ENCODE results near the gene IQSEC1. TPM values are rescaled to one million over a fixed set of nuclear protein-coding genes. Genes with fewer than 3 reads are reported as not detected.

The IQSEC1 gene
- total RNA-seq, 4 donors from 2014 or later: 24.0 to 43.0 (median 31.8) TPM

DNA sequence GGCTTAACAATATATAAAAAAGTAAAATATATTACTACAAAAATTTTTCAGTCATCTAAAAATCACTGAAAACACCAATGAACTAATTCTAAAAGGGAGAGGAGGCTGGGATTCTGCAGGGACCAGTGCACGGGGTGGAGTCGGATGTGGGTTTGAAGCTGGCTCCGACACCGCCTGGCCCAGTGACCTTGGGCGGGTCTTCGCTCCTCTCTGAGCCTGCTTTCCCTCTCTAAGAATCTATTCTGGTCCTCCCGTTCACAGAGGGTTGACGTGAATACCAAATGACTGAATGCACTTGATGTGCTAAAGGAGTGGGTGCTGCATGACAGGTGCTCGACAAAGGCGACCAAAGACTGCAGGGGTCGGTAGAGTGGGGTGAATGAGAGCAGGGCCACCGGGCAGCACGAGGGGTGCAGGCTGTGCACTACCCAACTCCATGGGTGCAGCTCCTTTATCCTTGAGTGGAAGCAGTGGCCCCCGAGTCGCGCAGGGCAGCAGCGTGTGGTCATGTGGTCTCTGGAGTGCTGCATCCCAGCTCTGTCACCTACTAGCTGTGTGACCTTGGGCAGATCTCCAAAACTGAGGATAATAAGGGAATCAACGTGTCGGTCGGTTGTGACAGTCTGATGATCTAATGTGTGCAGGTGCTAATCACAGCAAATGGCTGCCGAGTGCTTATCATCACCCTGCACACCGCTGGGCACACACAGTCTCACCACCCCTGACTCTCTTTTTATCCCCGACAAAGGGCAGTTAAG, 8.6 kb upstream of the IQSEC1 start:
- H3K4me3 ChIP-seq: no peak overlapping the region
- H3K27ac ChIP-seq: no peak overlapping the region
- in situ Hi-C loops (cut with MboI; ENCODE audit: low pct_ligation_motif_present in 1 of 4, low pct_unique_long_range_greater_than_20kb in 1 of 4, low sequenced_read_pairs in 3 of 4) (loop anchor here (10.0 to 25.0 kb wide), 3 partner anchors 373 to 556 kb away; no protein-coding TSS in a partner anchor), intact Hi-C loops (cut with DNase I; ENCODE audit: low total_unique reads) (no loop called here)
- H3K9me3 ChIP-seq: no peaks in the 10 kb centered on the region
- H3K36me3 ChIP-seq: no peaks in the 10 kb centered on the region
- H3K4me1 ChIP-seq: peaks cover 0 to 5% (median 0%) of the 10 kb centered on the region in 4 donors
- 53 to 73% methylated on average over 11 to 23 of the region's 23 CpGs for WGBS, 2 donors (ENCODE audit: low coverage in 1 of 2)
- no peak for DNase-seq
- no peaks in the 10 kb centered on the region for H3K27me3 ChIP-seq
- TF ChIP-seq POLR2A (IDR thresholded peaks at IDR 0.05) (no peak), POLR2AphosphoS5 (IDR thresholded peaks at IDR 0.05) (no peak), EP300 (IDR thresholded peaks at IDR 0.05; ENCODE audit: low read depth) (no peak)
- TF ChIP-seq, protein P1, sequence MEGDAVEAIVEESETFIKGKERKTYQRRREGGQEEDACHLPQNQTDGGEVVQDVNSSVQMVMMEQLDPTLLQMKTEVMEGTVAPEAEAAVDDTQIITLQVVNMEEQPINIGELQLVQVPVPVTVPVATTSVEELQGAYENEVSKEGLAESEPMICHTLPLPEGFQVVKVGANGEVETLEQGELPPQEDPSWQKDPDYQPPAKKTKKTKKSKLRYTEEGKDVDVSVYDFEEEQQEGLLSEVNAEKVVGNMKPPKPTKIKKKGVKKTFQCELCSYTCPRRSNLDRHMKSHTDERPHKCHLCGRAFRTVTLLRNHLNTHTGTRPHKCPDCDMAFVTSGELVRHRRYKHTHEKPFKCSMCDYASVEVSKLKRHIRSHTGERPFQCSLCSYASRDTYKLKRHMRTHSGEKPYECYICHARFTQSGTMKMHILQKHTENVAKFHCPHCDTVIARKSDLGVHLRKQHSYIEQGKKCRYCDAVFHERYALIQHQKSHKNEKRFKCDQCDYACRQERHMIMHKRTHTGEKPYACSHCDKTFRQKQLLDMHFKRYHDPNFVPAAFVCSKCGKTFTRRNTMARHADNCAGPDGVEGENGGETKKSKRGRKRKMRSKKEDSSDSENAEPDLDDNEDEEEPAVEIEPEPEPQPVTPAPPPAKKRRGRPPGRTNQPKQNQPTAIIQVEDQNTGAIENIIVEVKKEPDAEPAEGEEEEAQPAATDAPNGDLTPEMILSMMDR (IDR thresholded peaks at IDR 0.05): no peak

DNA sequence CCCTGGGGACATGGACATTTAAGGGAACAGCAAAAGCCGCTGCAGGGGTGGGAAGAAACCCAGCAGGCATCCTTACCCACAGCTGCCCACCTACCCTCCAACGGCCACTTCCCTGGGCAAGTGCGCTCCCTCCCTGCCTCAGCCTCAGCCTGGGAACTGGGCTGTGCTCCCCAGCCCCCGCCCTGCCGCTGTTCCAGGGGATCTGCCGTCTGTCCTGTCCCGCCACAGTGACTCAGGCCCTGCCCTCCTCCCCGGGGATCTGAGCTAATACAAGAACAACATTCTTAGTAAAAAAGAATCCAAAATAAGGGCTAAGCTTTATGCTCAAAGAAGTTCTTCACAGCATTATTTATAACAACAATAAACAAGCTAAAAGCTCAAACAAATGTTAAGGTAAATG, 7.4 kb upstream of the IQSEC1 start:
- WGBS, 2 donors (ENCODE audit: low coverage in 1 of 2): 66% methylated on average over 8 of the region's 8 CpGs; no CpG with 5 or more reads in 1 of the 2 donors
- DNase-seq: no peak
- Histone ChIP-seq H3K27me3 (peaks cover 9% of the 10 kb centered on the region), H3K9me3 (no peaks in the 10 kb centered on the region), H3K4me1 (peaks cover 0 to 5% (median 0%) of the 10 kb centered on the region in 4 donors), H3K27ac (no peak overlapping the region), H3K36me3 (no peaks in the 10 kb centered on the region), H3K4me3 (no peak overlapping the region)
- in situ Hi-C loops (cut with MboI; ENCODE audit: low pct_ligation_motif_present in 1 of 4, low pct_unique_long_range_greater_than_20kb in 1 of 4, low sequenced_read_pairs in 3 of 4): loop anchor here (10.0 to 25.0 kb wide), 3 partner anchors 374 to 557 kb away; no protein-coding TSS in a partner anchor
- intact Hi-C loops (cut with DNase I; ENCODE audit: low total_unique reads): no loop called here
- TF ChIP-seq EP300 (IDR thresholded peaks at IDR 0.05; ENCODE audit: low read depth) (no peak), POLR2A (IDR thresholded peaks at IDR 0.05) (no peak), POLR2AphosphoS5 (IDR thresholded peaks at IDR 0.05) (no peak)
- TF ChIP-seq, protein P1 (IDR thresholded peaks at IDR 0.05): no peak

DNA sequence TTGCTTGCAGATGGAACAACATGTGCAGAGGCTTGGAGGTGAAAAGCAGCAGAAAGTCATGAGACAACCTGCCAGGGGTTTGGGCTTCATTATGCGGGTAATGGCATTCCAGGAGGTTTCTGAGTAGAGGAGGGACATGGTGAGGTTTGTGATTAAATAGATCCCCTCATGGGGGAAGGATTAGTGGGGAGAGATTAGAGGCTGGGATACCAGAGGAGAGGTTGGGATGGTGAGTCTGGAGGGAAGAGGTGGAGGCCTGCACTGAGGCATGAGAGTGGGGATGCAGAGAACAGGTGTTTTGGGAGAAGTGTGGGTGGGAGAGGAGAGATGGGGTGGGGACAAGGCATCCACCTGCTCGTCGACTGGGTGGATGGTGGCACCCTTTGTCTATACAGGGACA, 6.8 kb upstream of the IQSEC1 start:
- Histone ChIP-seq H3K27me3 (peaks cover 12% of the 10 kb centered on the region), H3K4me1 (peaks cover 0 to 5% (median 0%) of the 10 kb centered on the region in 4 donors), H3K27ac (no peak overlapping the region), H3K4me3 (no peak overlapping the region), H3K36me3 (no peaks in the 10 kb centered on the region), H3K9me3 (no peaks in the 10 kb centered on the region)
- DNase-seq: no peak
- in situ Hi-C loops (cut with MboI; ENCODE audit: low pct_ligation_motif_present in 1 of 4, low pct_unique_long_range_greater_than_20kb in 1 of 4, low sequenced_read_pairs in 3 of 4) (loop anchor here (10.0 to 25.0 kb wide), 3 partner anchors 375 to 557 kb away; no protein-coding TSS in a partner anchor), intact Hi-C loops (cut with DNase I; ENCODE audit: low total_unique reads) (no loop called here)
- TF ChIP-seq POLR2AphosphoS5 (IDR thresholded peaks at IDR 0.05) (no peak), POLR2A (IDR thresholded peaks at IDR 0.05) (no peak), EP300 (IDR thresholded peaks at IDR 0.05; ENCODE audit: low read depth) (no peak)
- TF ChIP-seq, protein P1 (IDR thresholded peaks at IDR 0.05): no peak
- 83 to 89% methylated on average over 3 of the region's 3 CpGs for WGBS, 2 donors (ENCODE audit: low coverage in 1 of 2)

DNA sequence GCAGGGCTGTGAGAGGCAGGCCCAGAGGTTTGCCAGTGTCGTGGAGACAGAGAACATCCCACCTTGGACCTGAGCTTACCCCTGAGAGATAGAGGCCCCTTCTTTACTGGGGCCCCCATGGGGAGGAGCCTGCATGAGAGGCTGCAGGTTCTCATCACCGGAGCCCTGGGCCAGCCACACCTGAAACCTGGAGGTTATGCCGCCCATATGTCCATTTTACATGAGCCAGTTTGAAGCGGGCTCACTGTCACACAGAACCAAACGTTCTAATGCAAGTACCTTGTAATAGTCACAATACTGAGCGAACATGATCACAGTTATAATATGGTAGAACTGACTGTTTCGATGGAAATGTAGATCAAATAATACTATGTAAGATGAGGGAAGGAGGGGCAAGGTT, 6.3 kb upstream of the IQSEC1 start:
- in situ Hi-C loops (cut with MboI; ENCODE audit: low pct_ligation_motif_present in 1 of 4, low pct_unique_long_range_greater_than_20kb in 1 of 4, low sequenced_read_pairs in 3 of 4) (loop anchor here in 3 of 4 donors (25.0 kb wide), 2 partner anchors 383 to 558 kb away; no protein-coding TSS in a partner anchor), intact Hi-C loops (cut with DNase I; ENCODE audit: low total_unique reads) (no loop called here)
- TF ChIP-seq POLR2AphosphoS5 (IDR thresholded peaks at IDR 0.05) (no peak), EP300 (IDR thresholded peaks at IDR 0.05; ENCODE audit: low read depth) (no peak), POLR2A (IDR thresholded peaks at IDR 0.05) (no peak)
- TF ChIP-seq, protein P1 (IDR thresholded peaks at IDR 0.05): no peak

More for the DNA sequence above, 6.3 kb upstream of the IQSEC1 start:
- no peak overlapping the region for H3K27ac ChIP-seq
- no peak overlapping the region for H3K4me3 ChIP-seq
- peaks cover 17% of the 10 kb centered on the region for H3K27me3 ChIP-seq
- 90 to 96% methylated on average over 3 to 7 of the region's 7 CpGs for WGBS, 2 donors (ENCODE audit: low coverage in 1 of 2)
- no peak for DNase-seq
- no peaks in the 10 kb centered on the region for H3K36me3 ChIP-seq
- peaks cover 0 to 5% (median 0%) of the 10 kb centered on the region in 4 donors for H3K4me1 ChIP-seq
- H3K9me3 ChIP-seq: no peaks in the 10 kb centered on the region

All from transverse colon (tissue), 4 donors.